Calu3 (cell line): ENCODE data around the gene CTTNBP2. TPM values are rescaled to one million over a fixed set of nuclear protein-coding genes. Genes with fewer than 3 reads are reported as not detected.

ENCODE experiments used
- BruUV-seq: library from RNA; stranded (reverse); fragments of 400-500 nt; replicated peaks from 2 replicates; lab custom pipeline; 2021; lab: Mats Ljungman, UMichigan
- CTCF ChIA-PET: fragments of 300-600 bp; sonication (Branson Sonifier 250); formaldehyde crosslinking; loops from one replicate; lab custom pipeline; 2022; ENCODE audit warnings: antibody characterized with exemption; lab: Charles Lee
- DNase-seq: peaks from one replicate; pipeline ENCODE4 v3.0.0; 2022
- H3K27ac Mint-ChIP-seq: one replicate; pipeline ENCODE4 v1.8.0; 2022; ENCODE audit warnings: mixed read lengths; ENCODE audit not compliant: unreplicated experiment
- H3K27me3 Mint-ChIP-seq: one replicate; pipeline ENCODE4 v1.8.0; 2022; ENCODE audit warnings: mixed read lengths; ENCODE audit not compliant: unreplicated experiment
- H3K36me3 Mint-ChIP-seq: one replicate; pipeline ENCODE4 v1.8.0; 2022; ENCODE audit warnings: mild to moderate bottlenecking, moderate library complexity, mixed read lengths; ENCODE audit not compliant: insufficient read depth, unreplicated experiment
- H3K4me1 Mint-ChIP-seq: one replicate; pipeline ENCODE4 v1.8.0; 2022; ENCODE audit warnings: mild to moderate bottlenecking, low read depth, mixed read lengths; ENCODE audit not compliant: unreplicated experiment
- H3K4me3 Mint-ChIP-seq: one replicate; pipeline ENCODE4 v1.8.0; 2022; ENCODE audit warnings: mild to moderate bottlenecking, low read depth, moderate library complexity, mixed read lengths; ENCODE audit not compliant: unreplicated experiment
- H3K9me3 Mint-ChIP-seq: one replicate; pipeline ENCODE4 v1.8.0; 2022; ENCODE audit warnings: low read depth, mixed read lengths; ENCODE audit not compliant: unreplicated experiment
- intact Hi-C: fragments of 100-400 bp; cut with micrococcal nuclease; formaldehyde crosslinking; loops from one replicate; pipeline ENCODE4 v1.10.0; 2022; ENCODE audit not compliant: unreplicated experiment
- total RNA-seq: library from RNA; stranded (reverse); gene quantifications from 2 replicates; pipeline ENCODE4 v1.2.3, GENCODE V29; 2022
- TF ChIP-seq, protein P1 (sequence below): fragments of 200-600 bp; IDR thresholded peaks from one replicate; pipeline ENCODE4 v1.8.0; 2022; ENCODE audit warnings: antibody characterized with exemption; ENCODE audit not compliant: unreplicated experiment

Gene CTTNBP2
- total RNA-seq, 1 experiment from 2014 or later: 2.3 TPM

DNA sequence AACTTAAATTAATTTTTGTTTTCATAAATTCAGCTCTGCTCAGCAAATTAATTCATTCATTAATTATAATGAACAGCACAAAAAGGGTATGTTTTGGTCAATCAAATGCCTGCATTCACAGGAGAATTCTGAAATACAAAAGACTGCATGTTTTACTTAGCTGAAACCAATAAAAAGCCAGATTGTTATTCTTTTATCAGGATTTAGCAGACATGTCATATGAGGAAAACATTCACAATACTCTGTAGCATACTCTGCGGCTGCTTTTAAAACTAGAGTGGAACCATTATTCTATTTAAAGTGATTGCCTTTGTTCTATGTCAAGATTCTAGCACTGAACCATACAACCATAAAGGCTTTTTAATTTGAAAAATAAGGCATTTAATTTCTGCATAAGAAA, 19.1 kb downstream of the CTTNBP2 start:
- H3K27ac Mint-ChIP-seq: no peak overlapping the region
- no peaks in the 10 kb centered on the region for H3K4me1 Mint-ChIP-seq
- CTCF ChIA-PET: no interaction called here
- intact Hi-C loops: no loop called here
- TF ChIP-seq, protein P1, sequence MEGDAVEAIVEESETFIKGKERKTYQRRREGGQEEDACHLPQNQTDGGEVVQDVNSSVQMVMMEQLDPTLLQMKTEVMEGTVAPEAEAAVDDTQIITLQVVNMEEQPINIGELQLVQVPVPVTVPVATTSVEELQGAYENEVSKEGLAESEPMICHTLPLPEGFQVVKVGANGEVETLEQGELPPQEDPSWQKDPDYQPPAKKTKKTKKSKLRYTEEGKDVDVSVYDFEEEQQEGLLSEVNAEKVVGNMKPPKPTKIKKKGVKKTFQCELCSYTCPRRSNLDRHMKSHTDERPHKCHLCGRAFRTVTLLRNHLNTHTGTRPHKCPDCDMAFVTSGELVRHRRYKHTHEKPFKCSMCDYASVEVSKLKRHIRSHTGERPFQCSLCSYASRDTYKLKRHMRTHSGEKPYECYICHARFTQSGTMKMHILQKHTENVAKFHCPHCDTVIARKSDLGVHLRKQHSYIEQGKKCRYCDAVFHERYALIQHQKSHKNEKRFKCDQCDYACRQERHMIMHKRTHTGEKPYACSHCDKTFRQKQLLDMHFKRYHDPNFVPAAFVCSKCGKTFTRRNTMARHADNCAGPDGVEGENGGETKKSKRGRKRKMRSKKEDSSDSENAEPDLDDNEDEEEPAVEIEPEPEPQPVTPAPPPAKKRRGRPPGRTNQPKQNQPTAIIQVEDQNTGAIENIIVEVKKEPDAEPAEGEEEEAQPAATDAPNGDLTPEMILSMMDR: no peak
- H3K9me3 Mint-ChIP-seq: no peaks in the 10 kb centered on the region
- H3K27me3 Mint-ChIP-seq: peaks cover 12% of the 10 kb centered on the region
- no peaks in the 10 kb centered on the region for H3K36me3 Mint-ChIP-seq
- H3K4me3 Mint-ChIP-seq: no peak overlapping the region
- DNase-seq: no peak
- no TSS peak for BruUV-seq

DNA sequence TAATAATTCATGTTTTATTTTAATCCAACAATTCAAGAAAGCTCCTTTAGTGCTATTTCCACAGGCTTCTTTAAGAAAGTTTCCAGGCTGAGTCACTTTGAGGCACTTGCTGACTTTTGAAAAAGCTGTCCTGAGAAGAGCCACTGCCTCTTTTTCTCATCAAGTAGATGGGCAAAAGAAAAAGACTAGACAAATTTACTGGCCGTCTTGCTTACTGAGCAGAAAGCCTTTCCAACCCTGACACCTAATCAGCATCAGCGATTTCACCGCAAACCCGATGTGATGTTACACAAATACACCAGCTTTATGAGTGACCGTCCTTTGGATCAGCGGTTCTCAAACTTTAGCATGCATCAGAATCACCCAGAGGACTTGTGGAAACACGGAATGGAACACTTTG, 24.3 kb downstream of the CTTNBP2 start:
- Mint-ChIP-seq H3K36me3 (no peaks in the 10 kb centered on the region), H3K27me3 (peaks cover 19% of the 10 kb centered on the region), H3K9me3 (peaks cover 3% of the 10 kb centered on the region), H3K27ac (no peak overlapping the region), H3K4me1 (no peaks in the 10 kb centered on the region), H3K4me3 (no peak overlapping the region)
- DNase-seq: no peak
- CTCF ChIA-PET: no interaction called here
- intact Hi-C loops: no loop called here
- TF ChIP-seq, protein P1: no peak
- no TSS peak for BruUV-seq

DNA sequence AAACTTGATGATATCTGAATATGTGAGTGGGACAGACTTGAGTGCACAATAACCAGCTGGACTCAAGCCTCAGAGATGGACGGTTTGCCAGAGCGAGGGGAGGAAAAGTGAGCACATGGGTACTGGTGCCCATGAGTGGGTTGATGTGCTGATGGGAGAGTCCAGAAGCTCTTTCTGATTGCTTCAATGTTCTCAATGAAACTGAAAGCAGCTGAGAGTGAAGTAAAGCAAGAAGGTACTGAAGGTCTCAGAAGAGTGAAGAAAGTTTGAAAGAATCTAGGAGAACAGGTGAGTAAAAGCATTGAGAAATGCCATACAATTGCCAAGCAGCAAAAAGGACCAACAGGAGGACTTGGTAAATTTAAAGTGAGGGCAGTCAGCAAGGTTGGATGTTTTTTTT, 28.6 kb downstream of the CTTNBP2 start:
- intact Hi-C loops: no loop called here
- TF ChIP-seq, protein P1: no peak
- DNase-seq: no peak
- BruUV-seq: no TSS peak
- Mint-ChIP-seq H3K9me3 (peaks cover 5% of the 10 kb centered on the region), H3K27ac (no peak overlapping the region), H3K36me3 (no peaks in the 10 kb centered on the region), H3K4me3 (no peak overlapping the region), H3K4me1 (no peaks in the 10 kb centered on the region), H3K27me3 (peaks cover 12% of the 10 kb centered on the region)
- CTCF ChIA-PET: interaction anchor here (0.5 kb wide), 1 partner anchor 388 kb away, joined by 3 read pairs; no protein-coding TSS in a partner anchor

DNA sequence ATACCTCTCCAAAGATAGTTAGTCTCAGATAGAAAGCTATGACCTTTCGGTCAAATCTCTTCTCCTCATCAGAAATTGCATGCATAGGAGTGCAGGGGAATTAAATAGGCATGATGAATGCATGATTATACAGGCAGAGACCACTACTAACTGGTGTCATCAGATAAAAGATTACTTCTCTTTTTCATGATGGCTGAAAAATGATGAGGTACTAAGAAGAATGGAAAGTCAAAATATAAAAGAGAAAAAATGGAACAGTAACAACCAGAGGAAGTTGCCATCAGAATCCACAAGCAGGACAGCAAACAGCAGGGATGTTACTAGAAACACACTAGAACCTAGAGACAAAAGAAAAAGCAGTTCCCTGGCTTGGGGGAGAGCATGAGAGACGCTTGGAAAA, 31.6 kb downstream of the CTTNBP2 start:
- TF ChIP-seq, protein P1: no peak
- Mint-ChIP-seq H3K4me3 (no peak overlapping the region), H3K27ac (no peak overlapping the region), H3K4me1 (peaks cover 15% of the 10 kb centered on the region), H3K36me3 (no peaks in the 10 kb centered on the region), H3K9me3 (peaks cover 5% of the 10 kb centered on the region), H3K27me3 (no peaks in the 10 kb centered on the region)
- intact Hi-C loops: no loop called here
- no TSS peak for BruUV-seq
- CTCF ChIA-PET: no interaction called here
- no peak for DNase-seq
